GM18873 (cell line): Measurements from ENCODE around the gene RNU1-4.
"Not testable (repeated sequence)": the region's sequence is repeated elsewhere in the genome, so short reads cannot be mapped to it uniquely, and the experiment has no call there.

Experiments
- ATAC-seq: cut with Tn5 transposase; IDR thresholded peaks from one replicate; pipeline ENCODE4 v1.9.1; 2021; ENCODE audit warnings: mild to moderate bottlenecking, moderate library complexity, moderate number of reproducible peaks; ENCODE audit not compliant: unreplicated experiment, low FRiP score

The RNU1-4 gene

DNA sequence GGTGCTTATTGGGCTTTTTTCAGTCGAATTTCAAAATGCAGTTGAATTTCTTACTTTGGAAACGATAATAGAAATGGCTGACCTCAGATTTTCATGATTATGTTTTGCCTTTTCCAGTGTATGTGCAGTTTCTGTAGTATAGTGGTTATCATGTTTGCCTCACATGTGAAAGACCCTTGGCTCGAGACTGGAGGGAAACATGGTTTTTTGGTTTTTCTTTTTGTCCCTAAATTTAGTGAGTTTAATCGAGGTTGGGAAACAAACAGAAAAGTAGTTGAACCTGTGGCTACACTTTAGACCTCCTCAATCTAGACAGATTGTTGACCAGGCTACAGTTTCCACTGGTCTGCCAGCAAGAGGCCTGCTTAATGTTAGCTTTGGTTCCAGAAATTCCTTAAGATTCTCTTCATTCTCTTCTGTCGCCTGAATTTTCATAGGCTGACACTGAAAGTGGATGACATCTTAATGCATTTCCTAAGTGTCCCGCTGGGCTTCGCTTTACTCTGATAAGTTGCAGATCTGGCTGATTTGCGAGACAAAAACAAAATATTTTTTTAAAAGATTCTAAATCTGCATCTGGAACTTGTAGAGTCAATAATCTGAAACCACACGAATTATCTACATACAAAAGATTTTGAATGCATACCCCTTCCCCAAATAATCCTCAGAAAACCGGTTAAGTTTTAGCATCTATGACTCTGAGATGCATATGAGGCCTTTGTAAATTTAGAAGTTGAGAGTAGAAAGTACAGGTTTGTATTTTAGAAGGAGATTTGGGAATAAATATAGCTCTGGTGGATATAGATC lies 14.7 kb upstream of the RNU1-4 start:
- ATAC-seq, result not testable (repeated sequence)

DNA sequence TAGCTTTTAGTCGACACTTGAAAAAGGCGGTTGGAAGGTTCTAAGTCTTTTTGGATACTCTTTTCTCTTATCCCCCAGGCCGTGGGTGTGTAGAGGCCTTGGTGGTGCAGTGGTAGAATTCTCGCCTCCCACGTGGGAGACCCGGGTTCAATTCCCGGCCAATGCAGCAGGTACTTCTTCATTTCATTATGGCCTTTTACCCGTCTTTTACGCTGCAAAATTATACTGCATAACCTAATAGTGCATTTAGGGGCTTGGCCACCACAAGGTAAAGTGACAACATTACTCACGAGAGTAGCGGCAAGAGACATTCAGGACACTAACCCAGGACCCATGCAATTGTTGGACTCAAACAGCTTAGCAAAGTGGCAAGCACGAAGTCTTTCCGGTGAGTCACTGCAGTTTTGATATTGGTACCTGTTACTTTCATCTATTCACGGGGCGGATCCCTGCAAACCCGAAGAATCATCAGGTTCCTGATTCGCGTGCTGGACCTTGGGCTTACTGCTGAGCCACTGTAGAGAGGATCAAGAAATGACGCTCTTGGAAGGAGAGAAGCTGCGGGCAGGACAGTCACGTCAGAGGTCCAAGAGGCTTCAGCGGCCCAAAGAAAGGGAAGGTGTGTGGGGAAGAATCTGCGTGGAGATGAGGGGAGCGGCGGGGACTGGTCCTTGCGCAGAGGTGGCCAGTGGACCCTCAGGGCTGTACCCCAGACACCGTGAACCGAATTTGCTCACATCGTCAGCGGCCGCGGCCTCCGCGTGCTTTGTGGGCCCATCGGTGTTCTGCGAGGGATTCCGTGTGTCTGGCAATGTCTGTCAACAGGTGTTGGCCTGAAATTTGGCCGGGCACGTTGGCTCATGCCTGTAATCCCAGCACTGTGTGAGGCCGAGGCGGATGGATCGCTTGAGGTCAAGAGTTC lies 12.9 kb upstream of the RNU1-4 start:
- no peak for ATAC-seq

DNA sequence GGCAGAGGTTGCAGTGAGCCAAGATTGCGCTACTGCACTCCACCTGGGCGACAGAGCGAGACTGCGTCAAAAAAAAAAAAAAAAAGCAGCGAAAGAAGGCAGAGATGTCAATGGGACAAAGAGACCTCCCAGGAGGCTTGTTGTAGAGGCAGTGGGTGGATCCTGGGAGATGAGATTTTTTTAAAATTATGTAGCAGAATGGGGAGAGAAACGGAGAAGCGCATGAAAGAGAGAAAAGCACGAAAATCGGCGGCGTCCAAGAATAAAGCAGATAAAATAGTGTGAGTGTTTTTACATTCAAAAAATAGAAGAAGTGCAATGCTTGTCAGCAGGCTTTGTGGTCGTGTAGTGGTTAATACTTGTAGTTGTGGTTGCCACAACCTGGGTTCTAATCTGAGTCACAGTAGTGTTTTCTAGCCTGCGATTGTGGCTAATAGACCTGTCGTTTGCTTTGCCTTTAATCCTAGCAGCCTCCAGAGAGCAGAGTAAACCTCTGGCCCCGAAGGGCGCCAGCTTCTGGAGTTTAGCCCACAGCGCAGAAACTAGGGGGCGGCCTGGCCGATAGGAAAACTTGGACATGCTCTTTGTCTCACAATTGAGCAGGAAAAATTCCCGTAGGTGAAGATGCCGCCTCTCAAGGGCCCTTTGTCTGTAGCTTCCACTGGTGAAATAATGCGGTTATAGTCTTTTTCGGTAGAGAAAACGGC lies 11.9 kb upstream of the RNU1-4 start:
- not testable (repeated sequence) for ATAC-seq

DNA sequence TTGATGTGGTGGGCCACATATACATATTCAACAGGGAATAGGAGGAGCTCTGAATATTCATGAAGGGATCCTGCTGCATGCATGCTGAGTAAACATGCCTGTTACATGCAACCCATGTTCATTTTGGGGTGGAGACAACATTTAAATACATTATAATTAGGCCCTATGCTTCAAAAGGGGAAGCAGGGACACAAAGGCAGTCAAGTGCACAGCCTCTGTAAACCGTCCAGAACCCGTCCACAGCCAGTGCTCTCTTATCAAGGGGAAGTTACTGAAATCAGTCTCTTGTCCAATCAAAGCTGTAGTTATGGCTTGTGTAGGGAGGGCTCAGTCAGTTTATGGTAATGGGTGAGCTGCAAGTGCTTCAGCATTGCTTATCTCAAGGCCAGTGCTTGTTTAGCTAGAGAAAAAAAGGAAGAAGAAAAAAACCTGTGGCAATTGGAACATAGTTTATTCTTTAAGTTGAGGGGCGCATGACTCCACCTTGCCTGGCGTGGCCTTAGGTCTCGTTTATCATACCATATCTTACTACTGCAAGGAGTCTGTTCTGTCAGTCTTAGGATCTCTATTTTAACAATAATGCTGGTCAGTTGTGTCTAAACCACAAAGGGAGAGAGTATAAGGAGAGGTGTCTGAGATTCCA lies 7.9 kb upstream of the RNU1-4 start:
- ATAC-seq, result not testable (repeated sequence)

DNA sequence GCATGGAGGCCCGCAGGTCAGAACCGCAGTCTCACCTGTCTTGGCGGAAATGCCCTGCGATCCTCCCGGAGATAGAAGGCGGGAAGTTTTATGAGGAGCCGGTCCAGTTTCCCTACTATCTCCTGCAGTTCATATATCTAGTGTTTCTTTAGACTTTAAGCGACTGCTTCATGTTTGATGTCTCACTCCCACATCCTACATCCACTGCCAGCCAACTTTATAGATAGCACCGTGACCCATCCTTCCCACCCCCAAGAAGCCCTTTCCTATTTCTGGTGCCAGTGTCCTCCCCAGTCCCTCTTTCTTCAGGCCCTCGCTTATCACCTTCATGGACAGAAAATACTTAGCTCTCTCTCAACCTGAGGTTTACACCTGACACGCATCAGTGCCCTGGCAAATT lies 914 bp downstream of the RNU1-4 start:
- not testable (repeated sequence) for ATAC-seq

DNA sequence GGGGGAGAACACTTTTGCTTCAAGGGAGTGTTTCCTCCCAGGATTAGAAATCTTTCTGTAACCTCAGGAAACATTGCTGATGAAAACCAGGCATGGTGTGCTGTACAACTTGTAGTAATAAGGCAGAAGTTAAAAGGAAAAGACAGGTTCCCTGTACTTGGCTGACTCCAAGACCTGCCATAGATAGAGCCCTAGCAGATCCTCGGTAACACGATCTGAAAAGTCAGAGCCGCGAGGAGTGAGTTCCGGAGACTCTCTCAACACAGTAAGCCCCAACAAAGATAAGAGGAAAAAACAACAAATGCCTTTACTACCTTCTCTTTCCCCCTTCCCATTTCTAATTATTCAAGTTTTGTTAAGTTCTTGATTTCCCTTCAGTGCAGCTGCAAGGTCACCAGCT lies 7.3 kb downstream of the RNU1-4 start:
- not testable (repeated sequence) for ATAC-seq

DNA sequence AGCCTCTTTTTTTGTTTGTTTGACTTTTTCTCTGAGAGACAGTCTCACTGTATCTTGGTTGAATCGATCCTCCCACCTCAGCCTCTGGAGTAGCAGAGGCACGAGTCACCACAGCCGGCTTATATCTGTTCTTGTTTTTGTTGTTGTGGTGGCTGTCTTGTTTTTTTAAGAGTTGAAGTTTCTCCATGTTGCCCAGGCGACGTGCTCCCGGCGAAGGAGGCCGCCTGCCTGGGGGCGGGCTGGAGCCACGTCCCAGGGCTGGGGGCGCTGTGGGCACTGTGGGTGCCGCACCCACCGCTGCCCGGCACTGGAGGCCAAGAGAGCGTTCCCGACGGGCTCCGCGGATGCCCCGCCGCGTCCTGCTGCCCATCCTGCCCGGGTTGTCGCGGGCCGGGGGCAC lies 8.4 kb downstream of the RNU1-4 start:
- not testable (repeated sequence) for ATAC-seq

DNA sequence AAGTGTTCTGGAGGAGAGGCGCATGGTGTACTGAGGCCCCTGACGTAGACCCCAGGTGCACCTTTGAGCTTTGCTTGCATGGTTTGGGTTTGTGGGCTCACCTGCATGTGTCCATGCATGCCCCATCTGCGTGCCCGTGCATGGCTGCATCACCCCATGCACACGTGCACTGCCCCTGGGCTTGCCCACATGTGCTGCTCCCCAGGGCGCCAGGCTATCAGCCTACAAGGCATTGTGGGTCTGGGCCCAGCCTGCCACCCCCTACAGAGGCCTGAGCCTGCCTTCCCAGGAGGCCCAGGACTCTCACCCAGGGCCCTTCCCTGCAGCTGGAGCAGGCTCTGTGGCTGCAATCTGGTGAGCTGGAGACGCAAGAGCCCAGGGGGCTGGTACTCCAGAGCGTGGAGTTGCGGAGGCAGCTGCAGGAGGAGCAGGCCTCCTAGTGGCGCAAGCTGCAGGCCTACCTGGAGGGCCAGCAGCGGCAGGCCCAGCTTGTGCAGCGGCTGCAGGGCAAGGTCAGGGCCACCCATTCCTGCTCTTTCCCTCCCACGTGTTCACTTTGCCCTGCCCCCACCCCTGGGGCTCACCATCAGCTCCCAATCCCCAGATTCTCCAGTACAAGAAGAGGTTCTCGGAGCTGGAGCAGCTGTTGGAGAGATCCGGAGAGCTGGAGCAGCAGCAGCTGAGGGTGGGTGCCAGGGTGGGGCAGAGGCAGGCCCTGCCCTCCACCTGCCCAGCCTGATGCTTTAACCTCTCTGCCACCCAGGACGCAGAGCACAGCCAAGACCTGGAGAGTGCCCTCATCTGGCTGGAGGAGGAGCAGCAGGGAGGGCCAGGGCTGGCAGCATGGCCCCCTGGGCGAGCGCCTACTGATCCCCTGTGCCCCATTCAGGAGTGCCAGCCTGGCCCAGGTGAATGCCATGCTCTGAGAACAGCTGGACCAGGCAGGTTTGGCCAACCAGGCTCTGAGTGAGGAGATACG lies 9.9 kb downstream of the RNU1-4 start:
- ATAC-seq, result not testable (repeated sequence)

DNA sequence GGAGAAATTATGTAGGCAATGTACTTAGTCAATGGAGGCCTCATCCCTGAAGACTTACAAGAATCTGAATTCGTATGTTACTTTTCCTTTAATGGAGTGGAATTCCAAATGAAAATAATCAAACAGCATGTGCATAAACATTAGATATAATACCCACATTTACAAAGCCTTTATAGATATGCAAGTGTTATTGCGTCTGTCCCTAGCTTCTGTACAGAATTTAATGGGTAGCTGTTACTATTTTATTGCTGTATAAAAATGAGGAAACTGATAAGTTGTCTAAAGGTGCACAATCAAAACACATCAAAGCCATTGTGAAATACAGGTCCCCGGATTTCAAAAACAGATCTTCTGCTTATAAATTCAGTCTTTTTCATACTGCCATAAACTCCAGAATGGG lies 12.5 kb downstream of the RNU1-4 start:
- not testable (repeated sequence) for ATAC-seq

DNA sequence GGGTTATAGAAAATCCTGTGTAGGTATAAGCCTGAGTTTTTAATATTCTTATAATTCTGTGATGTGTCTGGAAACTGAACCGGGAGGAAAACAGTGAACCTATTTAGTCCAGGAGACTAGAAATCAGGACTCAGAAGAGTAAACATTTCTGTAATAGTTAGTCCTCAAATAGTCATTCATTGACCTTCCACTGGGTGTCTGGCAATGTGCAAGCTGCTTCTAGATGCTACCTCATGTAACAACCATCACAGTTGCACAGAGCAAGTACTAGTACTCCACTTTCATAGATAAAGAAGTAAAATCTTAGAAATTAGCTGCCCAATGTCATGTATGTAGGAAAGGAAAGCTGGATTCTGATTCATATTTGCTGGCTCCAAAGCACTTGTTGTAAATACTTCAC lies 15.1 kb downstream of the RNU1-4 start:
- not testable (repeated sequence) for ATAC-seq

DNA sequence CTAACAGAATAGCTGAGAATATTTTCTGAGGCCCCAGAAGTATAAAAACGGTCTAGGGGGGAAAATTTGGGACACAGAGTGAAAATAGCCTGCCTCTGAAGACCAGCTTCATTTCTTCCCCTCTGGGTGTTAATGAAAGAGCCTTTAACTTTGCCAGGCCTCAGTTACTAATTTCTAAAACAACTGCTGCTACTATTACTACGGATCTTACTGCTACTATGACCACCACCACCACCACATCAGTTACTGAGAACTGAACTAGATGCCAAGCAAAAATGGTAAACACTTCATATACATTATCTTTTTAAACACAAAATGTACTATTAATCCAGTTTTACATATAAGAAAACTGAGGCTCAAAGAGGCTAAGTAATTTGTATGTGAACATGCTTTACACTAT lies 15.6 kb downstream of the RNU1-4 start:
- ATAC-seq, result not testable (repeated sequence)

DNA sequence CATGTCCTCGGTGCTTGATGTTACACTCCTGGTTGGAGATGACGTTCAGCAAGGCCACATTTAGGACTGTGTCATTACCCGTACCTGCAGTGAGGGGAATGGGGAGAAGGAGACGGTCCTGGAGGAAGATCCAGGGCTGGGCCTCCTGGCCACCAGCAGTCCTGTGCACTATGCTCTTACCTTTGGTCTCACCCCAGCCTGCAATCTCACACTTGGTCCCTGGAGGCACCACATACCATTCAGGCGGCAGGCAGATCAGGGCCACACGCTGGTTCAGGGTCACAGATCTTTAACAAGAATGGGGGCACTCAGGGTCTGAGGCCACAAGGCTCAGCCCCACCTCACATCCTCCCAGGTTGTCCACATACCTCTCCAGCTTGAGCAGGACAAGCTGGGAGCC lies 17.3 kb downstream of the RNU1-4 start:
- ATAC-seq, result not testable (repeated sequence)

DNA sequence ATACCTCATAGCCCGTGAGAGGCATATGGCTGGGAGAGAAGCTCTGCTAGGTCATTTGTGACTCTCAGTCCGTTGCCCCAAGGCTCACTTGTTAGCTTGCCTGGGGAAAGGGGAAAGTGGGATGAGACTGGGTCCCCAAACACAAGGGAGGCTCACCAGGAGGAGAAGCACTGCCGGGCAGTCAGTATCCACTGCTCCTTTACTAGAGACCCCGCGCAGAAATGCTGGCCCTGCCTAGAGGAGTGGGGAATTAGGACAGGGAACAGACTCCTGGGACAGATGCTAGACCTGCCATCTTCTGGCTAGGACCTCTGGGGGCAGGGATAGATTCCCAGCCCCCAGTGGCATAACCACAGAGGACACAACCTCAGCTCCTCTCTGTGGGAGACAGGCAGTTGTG lies 17.7 kb downstream of the RNU1-4 start:
- ATAC-seq, result not testable (repeated sequence)

DNA sequence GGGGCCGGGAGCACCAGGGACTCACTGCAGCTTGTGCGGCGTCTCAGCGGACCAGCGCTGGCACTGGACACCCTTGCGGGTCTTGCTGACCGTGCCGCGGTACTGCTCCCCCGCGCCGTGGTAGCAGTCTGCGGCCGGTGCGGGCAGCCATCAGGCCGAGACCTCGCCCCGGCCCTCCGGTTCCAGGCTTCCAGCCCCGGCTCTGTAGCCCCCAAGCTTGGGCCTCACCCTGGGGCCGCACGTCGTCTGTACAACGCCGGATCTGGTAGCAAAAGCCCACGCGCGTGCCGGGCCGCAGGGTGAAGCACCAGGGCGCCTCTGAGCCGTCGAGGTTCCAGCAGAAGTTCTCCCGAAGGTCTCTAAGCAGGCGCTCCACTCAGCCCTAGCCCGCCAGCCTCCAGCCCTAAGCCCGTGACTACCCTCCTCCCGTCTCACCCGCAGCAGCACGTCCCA lies 18.8 kb downstream of the RNU1-4 start:
- ATAC-seq, result not testable (repeated sequence)

DNA sequence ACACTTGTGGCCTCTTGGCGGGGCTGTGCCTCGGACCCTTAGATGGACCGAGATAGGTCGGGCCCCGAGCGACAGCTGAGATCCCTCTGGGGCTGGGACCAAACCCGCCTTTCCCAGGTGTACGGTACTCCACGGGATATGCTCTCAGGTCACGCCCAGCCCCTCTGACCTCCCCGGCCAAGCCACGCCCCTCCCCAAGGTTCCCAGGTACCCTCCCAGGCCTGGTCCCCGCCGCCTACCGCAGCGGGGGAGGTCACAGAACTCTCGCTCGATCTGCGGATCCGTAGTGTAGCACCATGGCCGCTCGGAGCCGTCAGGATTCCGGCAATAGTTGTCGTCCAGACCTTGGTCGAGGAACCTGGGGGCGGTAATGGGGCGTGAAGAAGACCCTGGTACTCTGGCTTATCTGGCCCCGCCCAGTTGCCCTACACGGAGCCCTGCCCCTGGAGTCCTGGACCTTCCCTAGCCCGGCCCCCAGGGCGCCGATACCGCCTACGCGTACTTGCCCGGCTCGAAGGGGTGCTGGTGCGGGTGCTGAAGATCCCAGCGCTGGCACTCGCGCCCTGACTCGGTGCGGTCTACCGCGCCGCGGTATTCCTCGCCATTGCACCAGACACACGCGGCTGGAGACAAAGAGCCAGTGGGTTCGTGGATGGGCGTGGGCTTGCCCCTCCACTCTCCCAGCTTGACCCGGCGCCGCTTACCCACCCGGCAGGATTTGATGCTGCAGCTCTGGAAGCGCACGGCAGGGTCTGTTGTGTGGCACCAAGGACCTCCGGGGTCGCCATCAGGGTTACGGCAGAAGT lies 19.5 kb downstream of the RNU1-4 start:
- ATAC-seq, result not testable (repeated sequence)

DNA sequence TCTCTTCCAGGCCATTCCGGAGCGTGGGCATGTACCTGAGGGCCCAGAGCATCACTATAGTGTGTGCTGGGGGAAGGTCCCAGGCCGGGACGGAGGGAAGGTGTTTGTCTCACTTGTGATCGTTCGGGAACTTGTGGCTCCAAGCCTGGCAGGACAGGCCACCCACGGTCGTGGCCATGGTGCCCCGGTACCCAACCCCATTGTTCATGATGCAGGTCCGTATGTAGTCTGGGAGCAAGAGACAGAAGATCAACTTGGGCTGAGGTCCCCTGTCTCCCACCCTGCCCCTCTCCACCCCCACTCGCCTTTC lies 20.1 kb downstream of the RNU1-4 start:
- ATAC-seq, result not testable (repeated sequence)

DNA sequence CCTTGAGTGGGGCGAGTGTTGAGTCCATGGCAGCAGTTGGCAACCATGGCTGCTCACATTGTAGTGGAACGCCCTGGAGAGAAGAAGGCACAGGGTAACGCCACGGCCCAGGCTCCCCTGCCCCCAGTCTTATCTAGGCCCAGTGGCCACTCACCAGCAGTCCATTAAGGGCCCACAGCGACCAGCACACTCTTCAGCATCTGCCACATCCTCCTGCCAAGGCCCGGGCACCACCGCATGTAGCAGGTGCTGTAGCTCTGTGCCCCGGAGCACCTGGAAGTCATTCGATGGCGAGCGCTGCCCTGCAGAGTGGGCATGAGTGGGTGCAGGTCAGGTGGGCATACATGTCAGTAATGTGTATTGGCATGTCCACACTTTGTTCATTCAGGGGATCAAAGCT lies 20.5 kb downstream of the RNU1-4 start:
- ATAC-seq, result not testable (repeated sequence)

DNA sequence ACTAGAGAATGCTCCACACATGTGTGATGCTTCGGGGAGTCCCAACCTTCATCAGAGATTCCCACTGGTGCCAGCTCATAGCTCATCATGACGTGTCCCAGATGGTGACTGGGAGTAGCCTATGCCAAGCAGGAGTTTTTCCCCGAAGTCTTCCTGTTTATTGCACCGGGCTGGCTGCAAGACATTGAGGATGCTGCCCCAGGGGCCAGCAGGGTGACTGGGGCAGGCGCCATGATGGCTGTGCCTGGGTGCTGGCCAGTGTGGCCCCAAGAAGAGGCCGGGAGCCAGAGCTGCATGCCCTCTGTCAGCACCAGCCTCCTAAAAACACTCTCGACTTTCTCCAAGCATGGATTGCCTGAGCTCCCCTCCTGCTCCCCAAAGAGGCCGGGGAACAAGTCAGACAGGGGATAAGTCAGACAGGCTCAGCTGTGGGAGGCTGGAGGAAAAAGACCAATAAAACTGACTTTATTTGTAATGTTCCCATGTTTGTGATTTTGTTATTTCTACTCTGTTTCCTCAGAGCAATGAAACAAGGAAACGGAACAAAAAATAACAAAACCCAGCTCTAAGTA lies 24.0 kb downstream of the RNU1-4 start:
- not testable (repeated sequence) for ATAC-seq
